ENCODE measurements around the gene OBP2A. TPM values are rescaled to one million over a fixed set of nuclear protein-coding genes. Genes with fewer than 3 reads are reported as not detected.

Gene OBP2A
- total and polyA plus RNA-seq, 2 donors (not counting 1 experiment from before 2014, with no cell fraction given), result not detected

DNA sequence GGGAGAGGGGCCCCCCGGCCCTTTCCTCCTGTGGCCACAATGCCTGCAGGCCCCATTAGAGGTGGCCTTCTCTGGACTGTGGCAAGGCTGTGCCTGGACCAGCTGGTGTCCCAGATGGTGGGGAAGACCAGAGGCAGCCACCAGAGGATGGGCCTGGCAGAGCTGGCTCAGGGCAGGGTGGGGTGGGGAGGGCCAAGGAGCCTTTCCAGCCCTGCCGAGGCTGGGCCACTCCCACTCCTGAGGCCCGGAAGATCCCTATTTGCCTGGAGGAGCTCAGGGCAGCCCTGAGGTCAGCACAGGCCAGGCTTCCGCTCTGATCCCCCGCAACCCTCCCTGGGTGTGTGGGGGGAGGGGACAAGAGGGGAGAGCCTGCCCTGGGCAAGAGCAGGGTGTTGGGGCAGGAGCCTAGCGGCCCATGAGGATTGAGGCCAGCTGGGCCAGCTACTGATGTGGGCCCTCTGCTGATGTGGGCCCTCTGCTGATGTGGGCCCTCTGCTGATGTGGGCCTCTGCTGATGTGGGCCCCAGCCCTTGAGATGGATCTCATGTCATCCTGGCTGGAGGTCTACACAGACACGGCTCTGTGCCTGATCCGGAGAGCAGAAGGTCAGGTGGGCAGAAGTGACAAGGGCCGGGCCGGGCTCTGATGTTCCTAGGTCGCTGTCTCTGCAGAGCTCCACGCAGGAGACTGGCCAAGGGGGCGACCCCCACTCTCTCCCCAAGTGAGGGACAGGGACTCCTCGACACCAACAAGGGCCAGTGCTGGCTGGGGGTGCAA is 39.4 kb upstream of the OBP2A start:
- H3K9me3 Mint-ChIP-seq (ENCODE audit: insufficient read depth), result peaks cover 9% of the 10 kb centered on the region
- Histone ChIP-seq H2AFZ (ENCODE audit: insufficient read depth, low read depth, low read length, poor library complexity, severe bottlenecking) (no peak overlapping the region), H3K27ac (ENCODE audit: low read length in 2 of 2) (no peak overlapping the region), H4K20me1 (ENCODE audit: control insufficient read depth, insufficient read depth, low read length, poor library complexity, severe bottlenecking) (peaks cover 35% of the 10 kb centered on the region), H3K9ac (ENCODE audit: low read length) (no peak overlapping the region), H3K79me2 (ENCODE audit: control insufficient read depth, insufficient read depth, low read length) (peaks cover 19% of the 10 kb centered on the region), H3K4me1 (ENCODE audit: control insufficient read depth in 2 of 2, insufficient read depth in 2 of 2, low read length in 2 of 2) (peaks cover 5 to 9% of the 10 kb centered on the region in 2 donors), H3K4me2 (replicated peaks; ENCODE audit: low read depth, low read length, poor library complexity, severe bottlenecking) (no peak overlapping the region), H3K36me3 (replicated peaks in 1 of 2; ENCODE audit: control extremely low read depth in 1 of 2, control insufficient read depth in 1 of 2, extremely low read depth in 1 of 2, insufficient read depth in 2 of 2, low read length in 1 of 2) (peaks cover 0 to 24% of the 10 kb centered on the region in 2 experiments), H3K27me3 (replicated peaks in 1 of 4; ENCODE audit: control extremely low read depth in 1 of 4, control insufficient read depth in 3 of 4, insufficient read depth in 4 of 4, low read length in 3 of 4) (no peaks in the 10 kb centered on the region), H3K4me3 (ENCODE audit: control extremely low read depth in 1 of 5, extremely low read depth in 1 of 5, insufficient read depth in 1 of 5, low read depth in 2 of 5, low read length in 4 of 5) (no peak overlapping the region), H3K9me3 (ENCODE audit: control extremely low read depth in 1 of 3, control insufficient read depth in 2 of 3, insufficient read depth in 1 of 3, low read length in 2 of 3) (peaks cover 0 to 13% (median 8%) of the 10 kb centered on the region in 3 donors)
- WGBS (ENCODE audit: insufficient coverage), result 88% methylated on average over 11 of the region's 14 CpGs
- ChIA-PET CTCF (no interaction called here), POLR2A (no interaction called here)
- DNase-seq, result no peak
- H3K4me3 Mint-ChIP-seq, result no peak overlapping the region
- peaks cover 20% of the 10 kb centered on the region for H3K4me1 Mint-ChIP-seq
- H3K27ac Mint-ChIP-seq, result no peak overlapping the region
- TF ChIP-seq, protein P1, sequence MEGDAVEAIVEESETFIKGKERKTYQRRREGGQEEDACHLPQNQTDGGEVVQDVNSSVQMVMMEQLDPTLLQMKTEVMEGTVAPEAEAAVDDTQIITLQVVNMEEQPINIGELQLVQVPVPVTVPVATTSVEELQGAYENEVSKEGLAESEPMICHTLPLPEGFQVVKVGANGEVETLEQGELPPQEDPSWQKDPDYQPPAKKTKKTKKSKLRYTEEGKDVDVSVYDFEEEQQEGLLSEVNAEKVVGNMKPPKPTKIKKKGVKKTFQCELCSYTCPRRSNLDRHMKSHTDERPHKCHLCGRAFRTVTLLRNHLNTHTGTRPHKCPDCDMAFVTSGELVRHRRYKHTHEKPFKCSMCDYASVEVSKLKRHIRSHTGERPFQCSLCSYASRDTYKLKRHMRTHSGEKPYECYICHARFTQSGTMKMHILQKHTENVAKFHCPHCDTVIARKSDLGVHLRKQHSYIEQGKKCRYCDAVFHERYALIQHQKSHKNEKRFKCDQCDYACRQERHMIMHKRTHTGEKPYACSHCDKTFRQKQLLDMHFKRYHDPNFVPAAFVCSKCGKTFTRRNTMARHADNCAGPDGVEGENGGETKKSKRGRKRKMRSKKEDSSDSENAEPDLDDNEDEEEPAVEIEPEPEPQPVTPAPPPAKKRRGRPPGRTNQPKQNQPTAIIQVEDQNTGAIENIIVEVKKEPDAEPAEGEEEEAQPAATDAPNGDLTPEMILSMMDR (IDR thresholded peaks at IDR 0.05), result no peak
- TF ChIP-seq EZH2 (IDR thresholded peaks at IDR 0.05; ENCODE audit: borderline replicate concordance, insufficient read depth, low read depth, low read length, poor library complexity, severe bottlenecking), result no peak
- no peak for ATAC-seq (ENCODE audit: low read depth)
- intact Hi-C loops (cut with micrococcal nuclease), result no loop called here
- no peaks in the 10 kb centered on the region for H3K27me3 Mint-ChIP-seq
